Stimulated activated naive CD8-positive, alpha-beta T cell treated with anti-CD3 and anti-CD28 coated beads, Interleukin-15, Interleukin-2, amounts not matched to agents 100 ng/mL and 50 ng/mL, for 24 hours (primary cell): ENCODE results near the gene NET1.
A peak's percentile ranks its signal among the peaks of the same experiment; 100 is the strongest.
"Not testable (repeated sequence)": the region's sequence is repeated elsewhere in the genome, so short reads cannot be mapped to it uniquely, and the experiment has no call there.

Experiments
- H3K27ac Mint-ChIP-seq: one replicate; pipeline ENCODE4 v1.8.0; 2021; ENCODE audit warnings: mild to moderate bottlenecking, mixed read lengths
- H3K27me3 Mint-ChIP-seq: one replicate; pipeline ENCODE4 v1.8.0; 2021; ENCODE audit warnings: mixed read lengths
- H3K36me3 Mint-ChIP-seq: one replicate; pipeline ENCODE4 v1.8.0; 2021; ENCODE audit warnings: low read depth, mixed read lengths
- H3K4me1 Mint-ChIP-seq: one replicate; pipeline ENCODE4 v1.8.0; 2021; ENCODE audit warnings: low read depth, mixed read lengths
- H3K4me3 Mint-ChIP-seq: one replicate; pipeline ENCODE4 v1.8.0; 2021; ENCODE audit warnings: mild to moderate bottlenecking, mixed read lengths
- H3K9me3 Mint-ChIP-seq: one replicate; pipeline ENCODE4 v1.8.0; 2021; ENCODE audit warnings: mixed read lengths

Gene NET1, protein sequence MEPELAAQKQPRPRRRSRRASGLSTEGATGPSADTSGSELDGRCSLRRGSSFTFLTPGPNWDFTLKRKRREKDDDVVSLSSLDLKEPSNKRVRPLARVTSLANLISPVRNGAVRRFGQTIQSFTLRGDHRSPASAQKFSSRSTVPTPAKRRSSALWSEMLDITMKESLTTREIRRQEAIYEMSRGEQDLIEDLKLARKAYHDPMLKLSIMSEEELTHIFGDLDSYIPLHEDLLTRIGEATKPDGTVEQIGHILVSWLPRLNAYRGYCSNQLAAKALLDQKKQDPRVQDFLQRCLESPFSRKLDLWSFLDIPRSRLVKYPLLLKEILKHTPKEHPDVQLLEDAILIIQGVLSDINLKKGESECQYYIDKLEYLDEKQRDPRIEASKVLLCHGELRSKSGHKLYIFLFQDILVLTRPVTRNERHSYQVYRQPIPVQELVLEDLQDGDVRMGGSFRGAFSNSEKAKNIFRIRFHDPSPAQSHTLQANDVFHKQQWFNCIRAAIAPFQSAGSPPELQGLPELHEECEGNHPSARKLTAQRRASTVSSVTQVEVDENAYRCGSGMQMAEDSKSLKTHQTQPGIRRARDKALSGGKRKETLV

DNA sequence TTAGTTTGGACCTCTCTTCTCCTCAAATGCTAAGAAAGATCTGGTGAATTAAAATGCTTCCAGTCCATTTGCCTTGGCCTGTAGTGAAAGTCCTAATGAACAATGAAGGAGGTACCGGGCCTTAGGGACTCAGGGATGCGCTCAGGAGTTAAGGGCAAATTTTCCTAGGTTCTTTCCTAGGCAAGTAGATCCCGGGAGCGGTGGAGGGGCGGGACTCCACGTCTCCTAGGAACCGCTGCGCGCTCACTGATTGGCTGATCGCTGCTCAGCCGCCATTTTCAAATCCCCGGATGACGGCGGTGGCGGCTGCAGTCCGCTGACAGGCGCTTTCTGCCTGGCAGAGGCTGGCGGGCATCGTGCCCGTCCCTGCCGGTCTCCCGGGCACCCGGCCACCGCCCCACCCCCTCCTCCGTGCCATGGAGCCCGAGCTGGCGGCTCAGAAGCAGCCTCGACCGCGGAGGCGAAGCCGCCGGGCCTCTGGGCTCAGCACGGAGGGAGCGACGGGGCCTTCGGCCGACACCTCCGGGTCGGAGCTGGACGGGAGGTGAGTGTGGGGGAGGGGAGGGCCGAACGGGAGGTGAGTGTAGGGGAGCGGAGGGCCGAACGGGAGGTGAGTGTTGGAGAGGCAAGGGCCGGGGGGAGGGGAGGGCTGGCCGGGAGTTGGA lies at the start of gene NET1:
Gene NET1 (plus strand): TSS at position 281 of the 665 bp plus-strand sequence. CDS start 136 bp downstream, at position 417.
- Mint-ChIP-seq H3K9me3 (no peaks in the 10 kb centered on the region), H3K27ac (peak within 1 kb of the TSS; percentile 36), H3K4me3 (no peak within 1 kb of the TSS), H3K36me3 (peaks cover 7% of the 10 kb centered on the region), H3K4me1 (no peaks in the 10 kb centered on the region), H3K27me3 (peaks cover 19% of the 10 kb centered on the region)

DNA sequence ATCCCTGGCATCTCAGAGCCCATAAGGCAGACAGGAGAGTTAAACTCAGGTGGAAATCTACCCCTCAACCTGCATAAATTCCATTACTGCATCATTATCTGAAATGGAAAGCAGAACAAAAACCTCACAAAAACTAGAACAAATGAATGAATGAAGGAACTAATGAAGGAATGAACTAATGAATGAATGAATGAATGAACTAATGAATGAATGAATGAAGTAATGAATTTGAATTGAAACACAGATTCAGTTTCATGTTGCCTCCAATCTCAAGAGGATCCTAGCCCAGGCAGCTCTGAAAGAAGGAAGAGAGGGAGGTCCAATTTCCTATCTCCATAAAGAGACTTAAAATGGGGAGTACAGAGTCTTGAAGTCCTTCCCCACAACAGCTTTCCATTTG lies 49.5 kb upstream of the NET1 start:
- Mint-ChIP-seq H3K9me3 (no peaks in the 10 kb centered on the region), H3K4me1 (no peaks in the 10 kb centered on the region), H3K36me3 (no peaks in the 10 kb centered on the region), H3K27ac (no peak overlapping the region), H3K27me3 (peaks cover 38% of the 10 kb centered on the region), H3K4me3 (no peak overlapping the region)

DNA sequence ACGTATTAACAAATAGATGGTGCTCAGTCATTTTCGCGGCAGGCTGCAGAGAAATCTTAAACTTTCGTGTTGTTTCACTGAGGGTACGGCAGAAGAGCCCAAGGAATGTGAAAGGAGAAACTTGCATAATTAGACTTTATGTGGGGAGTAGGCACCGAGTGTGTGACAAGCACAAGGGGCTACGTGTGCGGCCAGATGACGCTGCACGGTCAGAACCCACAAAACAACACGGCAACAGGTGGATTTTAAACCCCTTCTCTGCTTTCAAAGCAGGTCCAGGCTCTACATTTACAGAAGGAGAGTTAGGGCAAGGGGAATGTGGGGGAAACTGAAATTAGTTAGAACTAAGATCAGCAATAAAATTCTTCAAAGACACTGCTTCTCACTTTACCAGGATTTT lies 48.0 kb upstream of the NET1 start:
- H3K9me3 Mint-ChIP-seq, result no peaks in the 10 kb centered on the region
- H3K27me3 Mint-ChIP-seq, result peaks cover 27% of the 10 kb centered on the region
- H3K36me3 Mint-ChIP-seq, result no peaks in the 10 kb centered on the region
- H3K4me3 Mint-ChIP-seq, result no peak overlapping the region
- no peak overlapping the region for H3K27ac Mint-ChIP-seq
- H3K4me1 Mint-ChIP-seq, result no peaks in the 10 kb centered on the region

DNA sequence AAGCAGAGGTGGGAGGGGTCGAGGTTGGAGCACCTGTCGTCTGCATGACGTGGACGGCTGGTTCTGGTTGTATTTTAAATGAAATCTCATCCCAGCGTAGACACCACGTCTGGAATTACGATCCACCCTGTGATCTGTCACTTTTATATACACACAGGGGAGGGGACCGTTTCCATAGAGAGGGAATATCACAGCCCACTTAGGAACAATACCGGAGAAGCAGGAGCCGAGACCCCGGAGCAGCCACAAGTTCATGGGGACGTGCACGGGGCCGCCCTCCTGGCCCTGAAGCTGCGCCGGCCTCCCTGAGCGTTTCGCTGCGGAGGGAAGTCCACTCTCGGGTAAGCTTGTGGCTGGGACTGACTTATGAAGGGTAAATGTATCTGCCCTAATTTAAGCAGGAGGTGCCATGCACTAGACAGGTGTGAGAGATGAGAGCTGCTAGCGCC lies 47.4 kb upstream of the NET1 start, which contains the start of gene UCN3:
Gene UCN3 (plus strand): TSS at position 77 of the 449 bp plus-strand sequence. CDS start 8,755 bp downstream, outside the sequence.
- Mint-ChIP-seq H3K27me3 (peaks cover 22% of the 10 kb centered on the region), H3K9me3 (no peaks in the 10 kb centered on the region), H3K27ac (no peak within 1 kb of the TSS), H3K4me3 (no peak within 1 kb of the TSS), H3K36me3 (no peaks in the 10 kb centered on the region), H3K4me1 (no peaks in the 10 kb centered on the region)

DNA sequence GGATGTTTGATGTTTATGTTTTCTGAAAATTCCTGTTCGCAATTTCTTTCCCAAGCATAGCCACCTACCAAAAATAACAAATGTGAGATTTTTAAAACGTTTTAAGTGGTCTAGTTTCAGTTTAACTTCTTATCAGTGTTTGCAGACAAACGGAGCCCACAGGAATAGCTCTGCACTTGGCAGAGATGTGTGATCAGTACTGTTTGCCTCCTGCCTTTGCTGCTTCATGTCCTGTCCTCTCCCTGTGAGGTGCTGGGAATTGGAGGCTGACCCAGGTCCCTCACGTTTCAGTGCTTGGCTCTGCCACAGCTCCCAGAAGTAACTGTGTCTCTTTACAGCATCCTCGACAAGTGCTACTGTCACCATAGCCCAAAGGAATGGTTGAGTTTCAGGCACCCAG lies 46.4 kb upstream of the NET1 start:
- no peak overlapping the region for H3K4me3 Mint-ChIP-seq
- no peaks in the 10 kb centered on the region for H3K36me3 Mint-ChIP-seq
- H3K27ac Mint-ChIP-seq, result no peak overlapping the region
- peaks cover 22% of the 10 kb centered on the region for H3K27me3 Mint-ChIP-seq
- H3K4me1 Mint-ChIP-seq, result no peaks in the 10 kb centered on the region
- H3K9me3 Mint-ChIP-seq, result peaks cover 7% of the 10 kb centered on the region

DNA sequence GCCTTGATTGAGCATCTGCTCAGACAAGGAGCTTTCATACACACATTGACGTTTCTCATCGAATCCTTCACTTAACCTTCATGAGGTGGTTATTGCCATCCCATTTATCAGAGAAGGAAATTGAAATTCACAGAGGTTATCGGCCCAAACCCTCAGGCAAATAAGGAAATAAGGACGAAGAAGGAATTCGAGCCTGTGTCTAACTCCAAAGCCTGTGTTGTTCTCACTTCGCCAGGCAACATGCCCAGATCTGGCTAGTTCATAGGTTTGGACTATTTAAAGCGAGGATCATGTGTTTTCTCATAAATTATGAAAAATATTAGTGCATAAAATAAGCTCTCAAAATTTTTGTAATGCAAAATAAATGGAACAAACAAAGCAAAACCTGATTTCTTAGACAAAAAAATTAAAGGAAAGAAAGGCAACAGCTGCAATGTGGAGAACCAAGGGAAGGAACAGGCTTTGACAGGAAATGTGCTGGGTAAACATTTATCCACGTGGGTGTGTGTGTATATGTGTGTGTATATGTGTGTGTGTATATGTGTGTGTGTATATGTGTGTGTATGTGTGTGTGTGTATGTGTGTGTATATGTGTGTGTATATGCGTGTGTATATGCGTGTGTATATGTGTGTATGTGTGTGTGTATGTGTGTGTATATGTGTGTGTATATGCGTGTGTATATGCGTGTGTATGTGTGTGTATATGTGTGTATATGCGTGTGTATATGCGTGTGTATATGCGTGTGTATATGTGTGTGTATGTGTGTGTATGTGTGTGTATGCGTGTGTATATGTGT lies 42.8 kb upstream of the NET1 start:
- H3K9me3 Mint-ChIP-seq, result peaks cover 11% of the 10 kb centered on the region
- no peaks in the 10 kb centered on the region for H3K4me1 Mint-ChIP-seq
- H3K36me3 Mint-ChIP-seq, result no peaks in the 10 kb centered on the region
- peaks cover 11% of the 10 kb centered on the region for H3K27me3 Mint-ChIP-seq
- no peak overlapping the region for H3K27ac Mint-ChIP-seq
- H3K4me3 Mint-ChIP-seq, result no peak overlapping the region

DNA sequence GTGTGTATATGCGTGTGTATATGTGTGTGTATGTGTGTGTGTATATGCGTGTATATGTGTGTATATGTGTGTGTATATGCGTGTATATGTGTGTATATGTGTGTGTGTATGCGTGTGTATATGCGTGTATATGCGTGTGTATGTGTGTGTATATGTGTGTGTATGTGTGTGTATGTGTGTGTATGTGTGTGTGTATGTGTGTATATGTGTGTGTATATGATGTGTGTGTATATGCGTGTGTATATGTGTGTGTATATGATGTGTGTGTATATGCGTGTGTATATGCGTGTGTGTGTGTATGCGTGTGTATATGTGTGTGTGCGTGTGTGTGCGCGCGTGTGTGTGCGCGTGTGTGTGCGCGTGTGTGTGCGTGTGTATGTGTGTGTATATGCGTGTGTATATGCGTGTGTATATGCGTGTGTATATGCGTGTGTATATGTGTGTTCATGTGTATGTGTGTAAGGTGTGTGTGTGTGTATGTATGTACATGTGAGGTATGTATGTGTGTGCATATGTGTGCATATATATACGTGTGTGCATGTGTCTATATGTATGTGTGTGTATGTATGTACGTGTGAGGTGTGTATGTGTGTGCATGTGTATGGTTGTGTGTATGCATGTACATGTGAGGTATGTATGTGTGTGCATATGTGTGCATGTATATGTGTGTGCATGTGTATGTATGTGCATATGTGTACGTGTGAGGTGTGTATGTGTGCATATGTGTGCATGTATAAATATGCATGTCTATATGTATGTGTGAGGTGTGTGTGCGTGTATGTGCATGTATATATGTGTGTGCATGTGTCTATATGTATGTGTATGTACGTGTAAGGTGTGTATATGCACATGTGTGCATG lies 41.6 kb upstream of the NET1 start:
- H3K36me3 Mint-ChIP-seq, result no peaks in the 10 kb centered on the region
- no peak overlapping the region for H3K27ac Mint-ChIP-seq
- no peak overlapping the region for H3K4me3 Mint-ChIP-seq
- peaks cover 17% of the 10 kb centered on the region for H3K27me3 Mint-ChIP-seq
- peaks cover 11% of the 10 kb centered on the region for H3K9me3 Mint-ChIP-seq
- no peaks in the 10 kb centered on the region for H3K4me1 Mint-ChIP-seq

DNA sequence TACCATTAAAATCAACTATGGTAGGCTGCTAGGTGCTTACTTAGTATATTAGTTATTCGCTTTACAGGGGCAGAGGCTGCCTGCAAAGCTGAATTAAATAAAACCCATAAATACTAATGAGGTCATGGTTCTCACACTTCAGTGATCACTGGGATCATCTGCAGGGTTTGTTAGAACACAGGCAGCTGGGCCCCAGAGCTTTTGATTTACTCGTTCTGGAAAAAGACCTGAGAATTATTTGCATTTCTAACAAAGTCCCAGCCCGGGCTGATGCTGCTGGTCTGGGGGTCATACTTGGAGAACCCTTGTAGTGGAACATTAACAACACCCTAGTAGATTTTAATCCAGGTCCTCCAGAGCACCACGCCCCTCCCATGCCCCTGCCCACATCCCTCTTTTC lies 39.0 kb upstream of the NET1 start:
- H3K36me3 Mint-ChIP-seq, result no peaks in the 10 kb centered on the region
- H3K27ac Mint-ChIP-seq, result no peak overlapping the region
- H3K27me3 Mint-ChIP-seq, result peaks cover 11% of the 10 kb centered on the region
- H3K4me1 Mint-ChIP-seq, result no peaks in the 10 kb centered on the region
- no peak overlapping the region for H3K4me3 Mint-ChIP-seq
- peaks cover 11% of the 10 kb centered on the region for H3K9me3 Mint-ChIP-seq

DNA sequence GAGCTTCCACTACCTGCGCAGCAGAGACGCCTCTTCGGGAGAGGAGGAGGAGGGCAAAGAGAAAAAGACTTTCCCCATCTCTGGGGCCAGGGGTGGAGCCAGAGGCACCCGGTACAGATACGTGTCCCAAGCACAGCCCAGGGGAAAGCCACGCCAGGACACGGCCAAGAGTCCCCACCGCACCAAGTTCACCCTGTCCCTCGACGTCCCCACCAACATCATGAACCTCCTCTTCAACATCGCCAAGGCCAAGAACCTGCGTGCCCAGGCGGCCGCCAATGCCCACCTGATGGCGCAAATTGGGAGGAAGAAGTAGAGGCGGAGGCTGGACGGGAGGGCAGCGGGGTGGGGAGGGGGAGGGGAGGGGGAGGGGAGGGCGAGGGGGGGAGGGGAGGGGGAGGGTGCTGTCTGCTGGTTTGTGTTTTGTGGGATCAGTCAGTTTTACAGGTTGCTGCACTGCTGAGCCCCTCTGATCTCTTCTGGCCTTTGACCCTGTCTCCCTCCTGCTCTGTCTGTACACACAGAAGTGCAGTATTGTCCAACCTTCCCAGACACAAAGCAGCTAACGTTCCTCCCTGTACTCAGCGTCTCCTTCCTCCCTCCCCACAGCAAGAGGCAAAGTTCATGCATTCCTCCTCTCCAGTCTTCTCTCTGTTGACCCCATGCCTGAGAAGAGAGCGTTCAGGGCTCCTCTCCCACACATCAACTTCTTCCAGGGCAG lies 38.3 kb upstream of the NET1 start:
- no peak overlapping the region for H3K27ac Mint-ChIP-seq
- H3K4me3 Mint-ChIP-seq, result no peak overlapping the region
- H3K27me3 Mint-ChIP-seq, result peaks cover 11% of the 10 kb centered on the region
- no peaks in the 10 kb centered on the region for H3K4me1 Mint-ChIP-seq
- H3K9me3 Mint-ChIP-seq, result peaks cover 11% of the 10 kb centered on the region
- no peaks in the 10 kb centered on the region for H3K36me3 Mint-ChIP-seq

DNA sequence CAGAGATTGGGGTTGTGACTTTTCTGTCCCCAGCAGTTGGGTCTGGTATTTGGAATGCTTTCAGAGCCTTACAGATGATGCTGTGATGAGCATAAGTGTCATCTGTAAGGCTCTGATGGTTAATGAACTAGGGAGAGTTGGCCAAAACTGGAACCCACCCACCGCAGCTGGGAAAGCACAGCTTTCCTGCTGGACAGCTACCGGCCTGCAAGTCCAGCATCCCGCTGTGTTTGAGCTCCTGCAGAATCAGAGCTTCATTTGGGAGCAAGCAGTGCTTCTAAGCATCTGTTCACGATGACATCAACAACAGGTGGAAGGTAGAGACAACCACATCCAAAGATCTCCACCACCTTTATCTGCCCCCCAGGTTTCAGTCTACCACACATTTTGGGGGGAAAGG lies 35.9 kb upstream of the NET1 start:
- no peaks in the 10 kb centered on the region for H3K4me1 Mint-ChIP-seq
- H3K27ac Mint-ChIP-seq, result no peak overlapping the region
- H3K4me3 Mint-ChIP-seq, result no peak overlapping the region
- H3K36me3 Mint-ChIP-seq, result no peaks in the 10 kb centered on the region
- no peaks in the 10 kb centered on the region for H3K9me3 Mint-ChIP-seq
- H3K27me3 Mint-ChIP-seq, result peaks cover 11% of the 10 kb centered on the region

DNA sequence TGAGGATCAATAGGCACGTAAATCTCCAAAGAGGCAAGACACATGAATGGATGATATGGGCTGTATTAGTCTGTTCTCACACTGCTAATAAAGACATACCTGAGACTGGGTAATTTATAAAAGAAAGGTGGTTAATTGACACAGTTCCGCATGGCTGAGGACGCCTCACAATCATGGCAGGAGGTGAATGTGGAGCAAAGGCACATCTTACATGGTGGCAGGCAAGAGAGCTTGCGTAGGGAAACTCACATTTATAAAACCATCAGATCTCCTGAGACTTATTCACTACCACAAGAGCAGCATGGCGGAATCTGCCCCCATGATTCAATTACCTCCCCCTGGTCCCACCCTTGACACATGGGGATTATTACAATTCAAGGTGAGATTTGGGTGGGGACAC lies 33.2 kb upstream of the NET1 start:
- peaks cover 15% of the 10 kb centered on the region for H3K27me3 Mint-ChIP-seq
- not testable (repeated sequence) for H3K4me3 Mint-ChIP-seq, H3K9me3 Mint-ChIP-seq, H3K4me1 Mint-ChIP-seq, H3K27ac Mint-ChIP-seq, H3K36me3 Mint-ChIP-seq

DNA sequence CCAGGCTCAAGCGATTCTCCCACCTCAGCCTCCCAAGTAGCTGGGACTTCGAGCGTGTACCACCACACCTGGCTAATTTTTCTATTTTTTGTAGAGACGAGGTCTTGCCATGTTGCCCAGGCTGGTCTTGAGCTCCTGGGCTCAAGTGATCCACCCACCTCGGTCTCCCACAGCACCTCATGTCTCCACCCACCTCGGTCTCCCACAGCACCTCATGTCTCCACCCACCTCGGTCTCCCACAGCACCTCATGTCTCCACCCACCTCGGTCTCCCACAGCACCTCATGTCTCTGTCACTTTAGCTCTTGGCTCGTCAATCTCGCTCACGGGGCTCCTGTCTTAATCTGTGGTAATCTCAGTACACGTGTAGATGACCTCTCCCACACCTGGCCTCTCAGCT lies 32.0 kb upstream of the NET1 start:
- H3K36me3 Mint-ChIP-seq, H3K27ac Mint-ChIP-seq, H3K4me1 Mint-ChIP-seq, H3K9me3 Mint-ChIP-seq, H3K4me3 Mint-ChIP-seq, H3K27me3 Mint-ChIP-seq: not testable (repeated sequence)

DNA sequence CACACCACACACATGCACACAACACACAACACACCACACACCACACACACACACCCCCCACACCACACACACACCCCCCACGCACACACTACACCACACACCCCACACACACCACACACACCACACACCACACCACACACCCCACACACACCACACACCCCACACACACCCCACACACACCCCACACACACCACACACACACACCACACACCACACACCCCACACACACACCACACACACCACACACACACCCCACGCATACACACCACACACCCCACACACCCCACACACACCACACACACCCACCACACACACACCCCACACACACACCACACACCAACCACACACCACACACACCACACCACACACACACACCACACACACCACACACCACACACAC lies 31.2 kb upstream of the NET1 start:
- Mint-ChIP-seq H3K4me3 (no peak overlapping the region), H3K27me3 (peaks cover 6% of the 10 kb centered on the region), H3K36me3 (no peaks in the 10 kb centered on the region), H3K9me3 (no peaks in the 10 kb centered on the region), H3K4me1 (no peaks in the 10 kb centered on the region), H3K27ac (no peak overlapping the region)
